K562 (cell line): ENCODE data around the gene WDR64. TPM values are rescaled to one million over a fixed set of nuclear protein-coding genes. Genes with fewer than 3 reads are reported as not detected.

Experiments used
- ATAC-seq: fragments of 200-7000 bp; cut with Tn5 transposase; 3 replicates; pipeline ENCODE4 v1.9.1; 2020; ENCODE audit warnings: moderate library complexity
- BruUV-seq: library from RNA; stranded (reverse); fragments of 400-500 nt; replicated peaks from 2 replicates; lab custom pipeline; 2021; lab: Mats Ljungman, UMichigan
- CTCF ChIA-PET: fragments of 300-600 bp; formaldehyde crosslinking; extraction: SDS; loops from one replicate; lab custom pipeline; 2021; ENCODE audit warnings: low intra/inter-chr PET ratio; lab: Yijun Ruan, JAX
- POLR2A ChIA-PET: fragments of 300-600, 350-650 bp; sonication (Branson Sonifier 250); formaldehyde crosslinking; extraction: SDS; loops from one replicate; lab custom pipeline; 2021; ENCODE audit warnings: antibody characterized with exemption, inconsistent platforms; lab: Yijun Ruan, JAX
- DNase-seq, 4 experiments: peaks; one replicate each; pipeline versions ENCODE4 v3.0.0 to v3.0.0-alpha.2; 2011 to 2018; ENCODE audit warnings: low spot score in 3 of 4, mixed read lengths in 3 of 4; ENCODE audit errors: extremely low read depth in 1 of 4
- FAIRE-seq: peaks from 2 replicates; lab custom pipeline; 2011; peaks lifted over from hg19 to GRCh38; lab: Jason Lieb, UNC
- H2AFZ ChIP-seq: 2 replicates; pipeline ENCODE4 v1.6.0; 2011; ENCODE audit warnings: low read depth, low read length, control low read depth, inconsistent platforms
- H3K27ac ChIP-seq: fragments of 200-600 bp; 3 replicates; pipeline ENCODE4 v1.8.0; 2011; ENCODE audit warnings: low read depth, mild to moderate bottlenecking, control low read depth, inconsistent platforms, low read length, moderate library complexity, mixed read lengths; ENCODE audit errors: extremely low read depth
- H3K27me3 ChIP-seq, 2 experiments: fragments of 300-600 bp in 1 of 2; 2 replicates in 1 of 2; 3 replicates in 1 of 2; pipeline versions ENCODE4 v1.6.0 to v1.8.0; 2011; ENCODE audit warnings: inconsistent platforms in 2 of 2, low read length in 2 of 2, mild to moderate bottlenecking in 1 of 2, mixed read lengths in 1 of 2, moderate library complexity in 1 of 2; ENCODE audit not compliant: control insufficient read depth in 2 of 2, insufficient read depth in 2 of 2
- H3K36me3 ChIP-seq: fragments of 300-600 bp; 3 replicates; pipeline ENCODE4 v1.8.0; 2011; ENCODE audit warnings: mild to moderate bottlenecking, low read length, inconsistent platforms; ENCODE audit not compliant: control insufficient read depth, insufficient read depth
- H3K4me1 ChIP-seq, 2 experiments: fragments of 200-600 bp in 1 of 2; replicated peaks in 1 of 2; 2 replicates in 1 of 2; 3 replicates in 1 of 2; pipeline versions ENCODE4 v1.5.1 to v1.8.0; 2011; ENCODE audit warnings: inconsistent platforms in 2 of 2, low read length in 2 of 2, mild to moderate bottlenecking in 1 of 2, mixed read lengths in 1 of 2, moderate library complexity in 1 of 2; ENCODE audit not compliant: control insufficient read depth in 2 of 2, insufficient read depth in 2 of 2
- H3K4me2 ChIP-seq: 2 replicates; pipeline ENCODE4 v1.6.1; 2011; ENCODE audit warnings: low read length, control low read depth, inconsistent platforms, mixed read lengths; ENCODE audit not compliant: insufficient read depth
- H3K4me3 ChIP-seq: fragments of 200-600 bp; sonication (generic), shearing (Covaris generic); 2 replicates; pipeline ENCODE4 v1.5.1; 2016; ENCODE audit warnings: control low read depth, inconsistent platforms
- H3K79me2 ChIP-seq: fragments of 200-600 bp; 3 replicates; pipeline ENCODE4 v1.8.0; 2011; ENCODE audit warnings: low read length, inconsistent platforms; ENCODE audit not compliant: control insufficient read depth, insufficient read depth
- H3K9ac ChIP-seq, 2 experiments: 2 replicates each; pipeline versions ENCODE4 v1.6.0 to v1.6.1; 2011; ENCODE audit warnings: low read depth in 2 of 2, low read length in 2 of 2, control low read depth in 1 of 2, inconsistent platforms in 1 of 2, mild to moderate bottlenecking in 1 of 2, mixed read lengths in 1 of 2; ENCODE audit not compliant: insufficient read depth in 1 of 2
- H3K9me1 ChIP-seq: one replicate; pipeline ENCODE4 v1.6.0; 2011; ENCODE audit warnings: inconsistent platforms, mild to moderate bottlenecking, low read length, moderate library complexity; ENCODE audit not compliant: control insufficient read depth, insufficient read depth
- H3K9me3 ChIP-seq: replicated peaks from 2 replicates; pipeline ENCODE4 v1.5.1; 2011; ENCODE audit warnings: low read depth, low read length, inconsistent platforms; ENCODE audit not compliant: control insufficient read depth, insufficient read depth
- H4K20me1 ChIP-seq: replicated peaks from 2 replicates; pipeline ENCODE4 v1.6.1; 2011; ENCODE audit warnings: low read length, inconsistent platforms, mixed read lengths; ENCODE audit not compliant: control insufficient read depth, insufficient read depth
- ARHGAP35 ChIP-seq: fragments of 450-650 bp; IDR thresholded peaks from 2 replicates; pipeline ENCODE4 v1.6.1; 2018; ENCODE audit not compliant: partially characterized antibody
- BRD4 ChIP-seq: fragments of 200-600 bp; sonication (generic); IDR thresholded peaks from 2 replicates; pipeline ENCODE4 v1.6.1; 2017; ENCODE audit warnings: inconsistent platforms
- CAMTA2 ChIP-seq: fragments of 250-450 bp; sonication (Bioruptor Pico); conservative IDR thresholded peaks from 2 replicates; pipeline ENCODE4 v1.5.1; 2022
- CHD4 ChIP-seq: fragments of 200-600 bp; sonication (generic); IDR thresholded peaks from 3 replicates; pipeline ENCODE4 v1.6.1; 2012; ENCODE audit warnings: low read depth, mild to moderate bottlenecking, mixed read lengths, low read length, inconsistent platforms; ENCODE audit not compliant: insufficient read depth, insufficient replicate concordance, poor library complexity, severe bottlenecking
- ESRRA ChIP-seq: fragments of 450-650 bp; IDR thresholded peaks from 2 replicates; pipeline ENCODE4 v1.6.1; 2014; ENCODE audit warnings: low read depth, mild to moderate bottlenecking, moderate library complexity, borderline replicate concordance
- KAT7 ChIP-seq: sonication (generic); formaldehyde crosslinking; IDR thresholded peaks from 2 replicates; pipeline ENCODE4 v1.8.0; 2022; ENCODE audit warnings: missing genetic modification reagents, mild to moderate bottlenecking, borderline replicate concordance
- MTF1 ChIP-seq: fragments of 250-450 bp; sonication (Bioruptor Pico); IDR thresholded peaks from 2 replicates; pipeline ENCODE4 v1.9.0; 2021; ENCODE audit warnings: moderate library complexity, mild to moderate bottlenecking, inconsistent platforms, borderline replicate concordance
- PHF8 ChIP-seq: fragments of 200-600 bp; sonication (generic); IDR thresholded peaks from 2 replicates; pipeline ENCODE4 v1.6.1; 2012; ENCODE audit warnings: mixed run types, mild to moderate bottlenecking, inconsistent platforms, low read length, moderate library complexity, borderline replicate concordance
- RAD51 ChIP-seq: fragments of 450-650 bp; IDR thresholded peaks from 2 replicates; pipeline ENCODE4 v1.7.1; 2016; ENCODE audit warnings: low read depth, mild to moderate bottlenecking, borderline replicate concordance
- RFX1 ChIP-seq: fragments of 450-650 bp; IDR thresholded peaks from 2 replicates; pipeline ENCODE4 v1.6.1; 2016; ENCODE audit warnings: mild to moderate bottlenecking, moderate library complexity
- STAG1 ChIP-seq: sonication (generic); formaldehyde crosslinking; IDR thresholded peaks from 2 replicates; pipeline ENCODE4 v1.5.0; 2020; ENCODE audit warnings: missing genetic modification reagents, borderline replicate concordance
- THRA ChIP-seq: fragments of 450-650 bp; IDR thresholded peaks from 2 replicates; pipeline ENCODE4 v1.6.1; 2017; ENCODE audit warnings: mild to moderate bottlenecking, moderate library complexity
- XRCC3 ChIP-seq: fragments of 450-650 bp; IDR thresholded peaks from 2 replicates; pipeline ENCODE4 v1.6.1; 2017; ENCODE audit warnings: mild to moderate bottlenecking, moderate library complexity
- XRCC5 ChIP-seq: fragments of 200-400 bp; formaldehyde crosslinking; IDR thresholded peaks from 2 replicates; pipeline ENCODE4 v1.6.1; 2017; ENCODE audit warnings: low read depth, mild to moderate bottlenecking, low read length
- ZNF707 ChIP-seq: fragments of 250-450 bp; sonication (Bioruptor Pico); conservative IDR thresholded peaks from 2 replicates; pipeline ENCODE4 v1.8.0; 2022; ENCODE audit warnings: inconsistent platforms, mild to moderate bottlenecking, moderate library complexity
- WGBS: fragments of 100-300 bp; shearing (Covaris generic); methylation state at CpG from one replicate; pipeline ENCODE4 v1.1.6; 2016; ENCODE audit warnings: low coverage, mixed read lengths; ENCODE audit not compliant: insufficient coverage; ENCODE audit errors: missing lambda C conversion rate; 5-methylcytosine and 5-hydroxymethylcytosine counted together
- in situ Hi-C: fragments of 300-500 bp; cut with MboI; formaldehyde crosslinking; loops from 4 replicates; pipeline ENCODE4 v1.15.0; 2018; ENCODE audit warnings: inconsistent platforms, mixed read lengths
- intact Hi-C: fragments of 100-400 bp; cut with micrococcal nuclease; formaldehyde crosslinking; loops from 2 replicates; pipeline ENCODE4 v1.14.2; 2022
- polyA plus RNA-seq, 8 experiments: library from polyadenylated mRNA; depleted of rRNA in 4 of 8; stranded (reverse) in 5 of 8; unstranded in 3 of 8; fragments of >200 nt; fragmentation: Nextera tagmentation in 2 of 8; fragmentation: Illumina TruSeq in 1 of 8; extraction: Ambion mirVana in 2 of 8; extraction: Trizol in 1 of 8; gene quantifications; 2 replicates each; pipeline versions ENCODE4 v1.2.1 to v1.2.3, GENCODE V29; 2011 to 2014; ENCODE audit warnings: inconsistent platforms in 1 of 8, missing spikeins in 1 of 8
- total RNA-seq, 7 experiments: library from RNA; depleted of rRNA in 6 of 7; stranded (reverse); fragments of >200 nt in 6 of 7; fragmentation: Illumina TruSeq in 2 of 7; extraction: Trizol in 2 of 7; gene quantifications; 2 replicates each; pipeline versions ENCODE4 v1.2.1 to v1.2.3, GENCODE V29; 2011 to 2021; ENCODE audit warnings: low replicate concordance in 1 of 7
- TF ChIP-seq, protein P1 (sequence below): sonication (generic); formaldehyde crosslinking; IDR thresholded peaks from 2 replicates; pipeline ENCODE4 v1.8.1; 2023; ENCODE audit warnings: mild to moderate bottlenecking, missing genetic modification reagents
- TF ChIP-seq, protein P2 (sequence below), 2 experiments: fragments of 200-800 bp in 1 of 2; sonication (Bioruptor generic) in 1 of 2; sonication (generic) in 1 of 2; formaldehyde crosslinking in 1 of 2; IDR thresholded peaks in 1 of 2; conservative IDR thresholded peaks in 1 of 2; 2 replicates each; pipeline versions ENCODE4 v1.5.0 to v1.6.1; 2016 to 2020; ENCODE audit warnings: missing compliant biosample characterization in 1 of 2, missing genetic modification characterization in 1 of 2, missing genetic modification reagents in 1 of 2

The WDR64 gene
- total and polyA plus RNA-seq, 9 of the 15 experiments (the other 6 are each of a cell fraction or from before 2014, with no cell fraction given), result 0.06 to 0.29 (median 0.19) TPM; not detected in 5

GRCh38 chr1:241838897-241839296 is 186.8 kb downstream of the WDR64 start:
- Histone ChIP-seq H3K79me2 (no peaks in the 10 kb centered on the region), H3K9ac (no peak overlapping the region), H3K27me3 (no peaks in the 10 kb centered on the region)
- in situ Hi-C loops (loop anchor here (10.0 kb wide), 1 partner anchor 314 kb away; no protein-coding TSS in a partner anchor), intact Hi-C loops (loop anchor here (10.0 kb wide), 1 partner anchor 954 kb away; no protein-coding TSS in a partner anchor)
- WGBS, result 88% methylated on average over 5 of the region's 5 CpGs
- TF ChIP-seq STAG1 (CRISPR knock-in tag), result no peak
- TF ChIP-seq ESRRA, result no peak
- TF ChIP-seq ARHGAP35, result no peak
- TF ChIP-seq PHF8, result no peak
- TF ChIP-seq, protein P1, sequence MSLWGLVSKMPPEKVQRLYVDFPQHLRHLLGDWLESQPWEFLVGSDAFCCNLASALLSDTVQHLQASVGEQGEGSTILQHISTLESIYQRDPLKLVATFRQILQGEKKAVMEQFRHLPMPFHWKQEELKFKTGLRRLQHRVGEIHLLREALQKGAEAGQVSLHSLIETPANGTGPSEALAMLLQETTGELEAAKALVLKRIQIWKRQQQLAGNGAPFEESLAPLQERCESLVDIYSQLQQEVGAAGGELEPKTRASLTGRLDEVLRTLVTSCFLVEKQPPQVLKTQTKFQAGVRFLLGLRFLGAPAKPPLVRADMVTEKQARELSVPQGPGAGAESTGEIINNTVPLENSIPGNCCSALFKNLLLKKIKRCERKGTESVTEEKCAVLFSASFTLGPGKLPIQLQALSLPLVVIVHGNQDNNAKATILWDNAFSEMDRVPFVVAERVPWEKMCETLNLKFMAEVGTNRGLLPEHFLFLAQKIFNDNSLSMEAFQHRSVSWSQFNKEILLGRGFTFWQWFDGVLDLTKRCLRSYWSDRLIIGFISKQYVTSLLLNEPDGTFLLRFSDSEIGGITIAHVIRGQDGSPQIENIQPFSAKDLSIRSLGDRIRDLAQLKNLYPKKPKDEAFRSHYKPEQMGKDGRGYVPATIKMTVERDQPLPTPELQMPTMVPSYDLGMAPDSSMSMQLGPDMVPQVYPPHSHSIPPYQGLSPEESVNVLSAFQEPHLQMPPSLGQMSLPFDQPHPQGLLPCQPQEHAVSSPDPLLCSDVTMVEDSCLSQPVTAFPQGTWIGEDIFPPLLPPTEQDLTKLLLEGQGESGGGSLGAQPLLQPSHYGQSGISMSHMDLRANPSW (CRISPR knock-in tag), result no peak
- TF ChIP-seq CAMTA2 (CRISPR knock-in tag), result no peak
- no peak for TF ChIP-seq XRCC3
- no peak for TF ChIP-seq ZNF707 (CRISPR knock-in tag)
- TF ChIP-seq BRD4, result no peak
- no peak for TF ChIP-seq MTF1 (CRISPR knock-in tag)
- no peak for TF ChIP-seq KAT7
- TF ChIP-seq THRA, result no peak
- TF ChIP-seq RAD51, result no peak
- TF ChIP-seq, protein P2, sequence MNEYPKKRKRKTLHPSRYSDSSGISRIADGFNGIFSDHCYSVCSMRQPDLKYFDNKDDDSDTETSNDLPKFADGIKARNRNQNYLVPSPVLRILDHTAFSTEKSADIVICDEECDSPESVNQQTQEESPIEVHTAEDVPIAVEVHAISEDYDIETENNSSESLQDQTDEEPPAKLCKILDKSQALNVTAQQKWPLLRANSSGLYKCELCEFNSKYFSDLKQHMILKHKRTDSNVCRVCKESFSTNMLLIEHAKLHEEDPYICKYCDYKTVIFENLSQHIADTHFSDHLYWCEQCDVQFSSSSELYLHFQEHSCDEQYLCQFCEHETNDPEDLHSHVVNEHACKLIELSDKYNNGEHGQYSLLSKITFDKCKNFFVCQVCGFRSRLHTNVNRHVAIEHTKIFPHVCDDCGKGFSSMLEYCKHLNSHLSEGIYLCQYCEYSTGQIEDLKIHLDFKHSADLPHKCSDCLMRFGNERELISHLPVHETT (CRISPR knock-in tag; conservative IDR thresholded peaks at IDR 0.05 in 1 of 2, IDR thresholded peaks at IDR 0.05 in 1 of 2), result no peak
- no peak for TF ChIP-seq CHD4
- no peak for TF ChIP-seq RFX1
- no peak for TF ChIP-seq XRCC5
- TF ChIP-seq, all 486 proteins: peak for 0
- FAIRE-seq (no peak), ATAC-seq (no peak), DNase-seq (no peak)
- H4K20me1 ChIP-seq, result no peaks in the 10 kb centered on the region
- ChIA-PET CTCF (no interaction called here), POLR2A (interaction anchor here (1.6 kb wide), 2 partner anchors 9 kb away, joined by 4 to 7 read pairs; partner anchors contain the start of gene EXO1)
- no peaks in the 10 kb centered on the region for H3K9me3 ChIP-seq
- H3K27ac ChIP-seq, result no peak overlapping the region
- no TSS peak for BruUV-seq
- H2AFZ ChIP-seq, result no peak overlapping the region; the same call in 1 of the 2 replicates
- H3K4me2 ChIP-seq, result no peak overlapping the region
- H3K4me1 ChIP-seq, result peaks cover 3 to 4% of the 10 kb centered on the region in 2 experiments; a peak in 3 of 5 replicates
- no peaks in the 10 kb centered on the region for H3K9me1 ChIP-seq
- H3K4me3 ChIP-seq, result no peak overlapping the region
- no peaks in the 10 kb centered on the region for H3K36me3 ChIP-seq
